C4-2B (cell line): ENCODE results near the gene NHERF2.

ENCODE experiments used
- ZFX ChIP-seq: fragments of 450-650 bp; IDR thresholded peaks from 2 replicates; pipeline ENCODE4 v1.6.1; 2017
- TF ChIP-seq, protein P1 (sequence below): fragments of 450-650 bp; conservative IDR thresholded peaks from 2 replicates; pipeline ENCODE4 v1.5.1; 2017; ENCODE audit warnings: mild to moderate bottlenecking

DNA sequence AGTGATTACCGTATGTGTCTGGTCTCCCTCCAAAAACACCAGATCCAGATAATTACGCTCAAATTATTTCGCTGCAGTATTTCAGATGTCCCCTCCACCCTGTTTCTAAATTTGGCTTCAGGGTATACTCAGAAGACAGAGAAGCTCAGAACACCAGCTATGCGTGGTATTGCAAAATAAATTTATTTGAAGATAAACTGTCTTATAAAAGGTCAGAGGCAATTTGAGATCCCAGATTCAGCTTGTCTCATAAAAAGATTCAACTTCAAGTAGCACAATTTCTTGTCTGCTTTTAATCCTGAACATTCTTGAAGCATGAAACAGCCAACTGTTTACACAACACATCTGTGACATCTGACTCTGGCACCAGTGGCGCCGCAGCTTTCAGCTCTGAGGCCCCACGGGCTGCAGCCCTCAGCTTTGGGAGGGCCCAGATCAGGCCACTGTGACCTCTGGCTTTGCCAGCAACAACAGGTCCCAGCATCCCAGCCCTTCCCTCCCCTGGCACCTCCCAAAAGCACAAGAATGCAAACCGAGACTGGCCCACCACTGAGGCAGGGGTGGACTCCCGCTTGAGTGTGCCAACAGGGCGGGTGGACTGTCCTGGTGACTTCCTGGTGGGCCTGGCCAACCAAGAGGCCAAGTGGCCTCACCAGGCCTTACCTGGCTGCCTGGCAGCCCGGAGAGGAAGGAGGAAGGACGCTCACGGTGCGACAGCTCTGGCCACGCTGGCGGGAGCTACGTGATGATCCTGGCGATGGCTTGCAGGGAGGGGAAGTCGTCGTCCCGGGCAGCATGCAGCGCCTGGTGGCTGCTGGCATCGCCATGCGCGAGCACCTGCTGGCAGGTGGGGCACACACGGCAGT is 29.0 kb upstream of the NHERF2 start:
- TF ChIP-seq, protein P1, sequence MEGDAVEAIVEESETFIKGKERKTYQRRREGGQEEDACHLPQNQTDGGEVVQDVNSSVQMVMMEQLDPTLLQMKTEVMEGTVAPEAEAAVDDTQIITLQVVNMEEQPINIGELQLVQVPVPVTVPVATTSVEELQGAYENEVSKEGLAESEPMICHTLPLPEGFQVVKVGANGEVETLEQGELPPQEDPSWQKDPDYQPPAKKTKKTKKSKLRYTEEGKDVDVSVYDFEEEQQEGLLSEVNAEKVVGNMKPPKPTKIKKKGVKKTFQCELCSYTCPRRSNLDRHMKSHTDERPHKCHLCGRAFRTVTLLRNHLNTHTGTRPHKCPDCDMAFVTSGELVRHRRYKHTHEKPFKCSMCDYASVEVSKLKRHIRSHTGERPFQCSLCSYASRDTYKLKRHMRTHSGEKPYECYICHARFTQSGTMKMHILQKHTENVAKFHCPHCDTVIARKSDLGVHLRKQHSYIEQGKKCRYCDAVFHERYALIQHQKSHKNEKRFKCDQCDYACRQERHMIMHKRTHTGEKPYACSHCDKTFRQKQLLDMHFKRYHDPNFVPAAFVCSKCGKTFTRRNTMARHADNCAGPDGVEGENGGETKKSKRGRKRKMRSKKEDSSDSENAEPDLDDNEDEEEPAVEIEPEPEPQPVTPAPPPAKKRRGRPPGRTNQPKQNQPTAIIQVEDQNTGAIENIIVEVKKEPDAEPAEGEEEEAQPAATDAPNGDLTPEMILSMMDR = no peak
- TF ChIP-seq ZFX = no peak
